Limb (tissue), 2 donors: ENCODE results near the gene SPTLC3.

Source experiments
- DNase-seq, 2 donors: peaks; one replicate each; pipeline ENCODE4 v3.0.0-alpha.2; 2016; ENCODE audit errors: extremely low spot score in 2 of 2

SPTLC3 gene

DNA sequence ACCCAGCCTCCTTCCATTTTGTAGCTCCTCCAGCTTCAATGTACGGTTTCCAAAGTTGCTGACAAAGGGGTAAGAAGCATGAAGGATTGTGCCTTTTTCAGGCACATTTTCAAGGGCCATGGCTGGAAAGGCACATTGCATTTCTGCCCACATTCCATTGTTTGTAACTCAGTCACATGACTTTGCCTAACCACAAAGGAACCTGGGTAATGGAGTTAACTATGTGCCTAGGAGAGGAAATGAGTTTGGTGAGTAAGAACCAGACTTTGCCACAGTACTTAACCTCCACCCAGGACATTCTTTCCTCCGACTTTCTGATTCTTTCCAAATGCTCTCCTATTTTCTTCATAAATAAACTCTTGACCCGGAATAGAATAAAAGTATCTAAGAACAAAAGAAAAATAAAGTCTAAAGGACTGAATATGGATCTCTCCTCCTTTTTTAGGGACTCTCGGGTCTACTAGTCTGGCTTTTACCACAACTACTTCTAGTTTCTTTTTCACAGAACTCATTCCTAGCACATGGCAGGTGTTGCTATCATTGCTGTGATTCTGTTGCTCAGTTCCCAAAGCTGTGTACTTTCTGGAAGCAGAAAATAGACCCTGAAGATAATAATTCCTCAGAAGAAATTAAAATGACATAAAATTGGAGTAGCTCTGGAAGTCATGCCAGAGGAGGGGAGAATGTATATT lies 130.8 kb downstream of the SPTLC3 start:
- DNase-seq, result no peak

DNA sequence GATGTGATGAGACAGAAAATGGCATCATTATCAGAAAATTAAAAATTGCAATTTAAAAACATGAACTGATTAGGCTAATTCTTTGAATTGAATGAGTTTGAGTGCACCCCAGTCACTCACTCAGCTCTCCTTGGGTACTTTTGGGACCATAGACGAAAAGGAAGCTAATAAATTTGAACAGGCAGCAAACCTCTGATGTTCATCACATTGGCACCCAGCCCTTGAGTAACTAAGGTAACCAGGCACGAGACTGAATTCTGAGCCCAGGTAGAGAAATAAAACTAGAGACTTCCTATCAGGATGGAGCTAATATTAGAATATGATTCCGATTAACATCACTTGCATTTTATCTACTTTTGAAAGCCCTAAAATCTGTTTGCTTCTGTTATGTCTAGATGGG lies 131.4 kb downstream of the SPTLC3 start:
- DNase-seq, result no peak

DNA sequence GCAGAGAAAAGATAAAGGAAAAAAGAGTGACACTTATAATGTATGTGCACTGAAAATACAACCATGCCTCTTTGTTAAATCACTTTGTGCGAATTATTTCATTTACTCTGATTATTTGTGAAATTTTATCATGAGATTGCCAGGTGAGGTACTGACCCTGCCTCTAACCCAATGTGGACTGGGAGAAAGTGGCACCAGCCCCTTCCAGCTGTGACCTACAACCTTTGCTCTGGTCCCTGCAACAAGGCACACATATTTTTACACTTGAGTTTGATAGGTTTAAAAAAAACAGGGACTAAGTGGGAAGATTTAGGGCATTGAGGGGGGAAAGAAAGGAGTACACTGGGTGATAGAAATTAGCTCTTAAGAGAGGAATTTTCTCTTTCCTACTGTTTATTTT lies 132.0 kb downstream of the SPTLC3 start:
- DNase-seq, result no peak

DNA sequence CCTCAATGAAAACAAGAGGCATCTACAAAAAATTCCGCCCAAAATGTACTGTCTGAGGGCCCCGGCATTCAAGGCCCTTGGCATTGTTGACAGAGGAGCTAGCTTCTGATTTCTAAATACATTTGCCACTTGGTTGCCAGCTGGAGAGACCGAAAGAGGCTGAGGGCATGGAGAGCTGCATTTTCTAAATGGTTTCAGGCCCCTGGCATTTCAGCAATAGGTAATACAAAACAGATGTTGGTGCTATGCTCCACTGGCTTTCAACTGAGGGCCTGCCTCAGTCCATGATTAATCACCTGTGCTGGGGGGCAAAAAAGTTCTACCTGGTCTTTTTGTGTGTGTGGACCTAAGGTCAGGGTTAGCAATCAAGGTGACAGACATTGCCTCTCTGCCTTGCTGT lies 132.8 kb downstream of the SPTLC3 start:
- no peak for DNase-seq

DNA sequence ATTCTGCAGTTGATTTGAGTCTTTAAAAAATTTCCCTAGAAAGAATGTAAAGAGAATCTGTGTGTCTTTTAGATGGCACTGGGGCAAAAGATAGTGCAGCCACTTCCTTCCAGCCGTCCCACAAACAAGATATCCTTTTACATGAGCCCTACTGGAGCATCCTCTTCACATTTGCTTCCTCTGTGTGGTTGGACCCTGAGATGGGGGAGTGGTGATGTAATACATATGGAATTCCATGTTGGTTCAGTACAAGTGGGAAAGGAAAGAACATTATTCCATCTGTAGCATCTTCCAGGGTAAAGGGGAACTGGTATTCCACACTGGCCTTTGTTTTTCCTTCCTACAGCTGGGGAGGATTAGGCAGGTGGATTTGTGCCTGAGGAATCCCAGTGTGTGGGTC lies 133.4 kb downstream of the SPTLC3 start:
- DNase-seq, result no peak

DNA sequence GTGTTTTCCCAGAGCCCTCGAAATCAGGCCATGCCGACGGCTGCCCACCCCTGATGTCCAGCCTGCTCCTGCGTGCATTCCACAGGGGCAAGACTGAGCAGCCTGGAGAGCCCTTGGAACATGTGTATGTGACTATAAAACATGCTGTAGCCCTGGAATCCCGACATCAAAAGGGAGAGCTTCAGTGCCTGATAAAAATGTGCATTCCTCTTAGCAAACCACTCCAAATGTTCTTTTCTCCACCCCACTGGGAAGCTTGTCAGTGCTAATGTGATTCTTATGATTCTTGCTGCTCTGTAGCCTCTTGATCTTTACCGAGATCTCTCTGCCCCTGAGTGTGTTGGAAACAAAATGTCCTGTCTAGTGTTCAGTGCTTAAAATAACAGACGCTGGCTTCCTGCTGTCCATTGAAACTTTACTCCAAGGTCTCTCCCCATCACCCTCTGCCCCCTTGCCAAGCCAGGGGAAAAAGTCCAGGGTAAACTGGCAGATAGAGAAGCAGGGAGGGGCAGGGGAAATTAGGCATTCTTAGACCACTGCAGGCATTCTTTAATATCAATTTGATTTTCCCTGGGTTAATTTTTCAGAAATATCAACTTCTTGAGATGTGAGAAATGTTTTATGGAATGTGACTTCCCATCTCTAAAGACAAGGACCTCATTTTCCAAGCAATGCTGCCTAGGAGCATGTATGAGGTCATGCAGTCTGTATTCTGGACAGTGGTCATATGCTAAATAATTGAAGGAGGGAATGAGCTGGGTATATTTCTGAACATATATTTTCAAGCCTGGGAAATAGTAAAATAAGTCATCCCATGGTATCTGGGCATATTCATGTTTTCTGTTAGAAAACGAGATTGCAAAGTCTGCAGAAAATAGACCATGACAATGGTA lies 138.5 kb downstream of the SPTLC3 start:
- no peak for DNase-seq

DNA sequence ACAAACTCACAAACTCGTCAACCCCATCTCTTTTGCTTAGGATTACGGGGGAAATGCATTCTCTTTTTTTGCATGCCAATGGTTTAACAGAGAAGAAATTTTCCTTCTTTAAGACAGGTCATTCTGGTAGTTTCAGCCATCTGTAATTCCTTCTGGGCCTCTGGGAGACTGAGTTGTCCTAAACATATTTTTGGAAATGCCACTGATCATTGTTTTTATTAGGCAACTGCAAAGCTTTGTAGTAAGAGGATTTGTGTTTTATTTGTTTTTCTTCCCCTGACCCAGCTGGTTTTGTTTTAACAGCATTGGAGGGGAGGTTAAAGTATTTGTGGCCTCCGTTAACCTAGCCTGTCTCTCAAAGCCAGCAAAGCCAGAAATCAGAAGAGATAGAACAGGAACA lies 139.2 kb downstream of the SPTLC3 start:
- no peak for DNase-seq

DNA sequence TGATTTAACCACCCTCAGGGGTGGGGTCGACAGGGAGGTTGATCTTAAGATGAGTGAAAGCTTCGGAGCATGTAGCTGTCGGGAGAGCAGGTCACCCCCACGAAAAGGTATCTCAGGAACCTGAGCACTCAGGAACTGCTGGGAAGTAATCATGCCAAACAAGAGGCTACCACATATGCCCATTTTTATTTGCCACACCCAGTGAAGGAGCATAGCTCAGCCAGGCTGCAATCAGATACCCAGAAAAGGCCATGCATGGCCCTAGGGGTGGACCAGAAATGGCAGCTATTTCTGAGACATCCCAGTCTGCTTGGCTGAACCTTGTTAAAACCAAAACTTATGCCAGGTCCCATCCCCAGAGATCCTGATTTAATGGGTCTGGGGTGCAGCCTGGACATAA lies 139.6 kb downstream of the SPTLC3 start:
- no peak for DNase-seq

DNA sequence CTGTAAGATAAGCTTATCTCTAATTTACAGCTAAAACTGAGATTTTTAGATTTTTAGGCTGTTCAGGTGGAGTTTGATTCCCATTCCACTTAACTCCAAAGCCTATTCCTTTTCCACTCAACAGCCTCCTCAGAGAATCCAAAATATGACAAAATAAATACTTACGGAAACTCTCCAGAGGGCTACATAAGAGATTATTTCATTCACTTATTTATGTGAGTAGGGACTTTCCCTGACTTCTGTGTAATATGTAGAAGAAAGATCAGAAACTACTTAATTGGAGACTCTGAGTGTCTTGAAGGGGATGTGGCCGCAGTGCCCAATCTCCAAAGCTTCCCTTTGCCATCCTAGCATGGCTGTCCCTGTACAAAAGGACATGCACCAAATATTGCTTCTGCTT lies 140.2 kb downstream of the SPTLC3 start:
- no peak for DNase-seq

DNA sequence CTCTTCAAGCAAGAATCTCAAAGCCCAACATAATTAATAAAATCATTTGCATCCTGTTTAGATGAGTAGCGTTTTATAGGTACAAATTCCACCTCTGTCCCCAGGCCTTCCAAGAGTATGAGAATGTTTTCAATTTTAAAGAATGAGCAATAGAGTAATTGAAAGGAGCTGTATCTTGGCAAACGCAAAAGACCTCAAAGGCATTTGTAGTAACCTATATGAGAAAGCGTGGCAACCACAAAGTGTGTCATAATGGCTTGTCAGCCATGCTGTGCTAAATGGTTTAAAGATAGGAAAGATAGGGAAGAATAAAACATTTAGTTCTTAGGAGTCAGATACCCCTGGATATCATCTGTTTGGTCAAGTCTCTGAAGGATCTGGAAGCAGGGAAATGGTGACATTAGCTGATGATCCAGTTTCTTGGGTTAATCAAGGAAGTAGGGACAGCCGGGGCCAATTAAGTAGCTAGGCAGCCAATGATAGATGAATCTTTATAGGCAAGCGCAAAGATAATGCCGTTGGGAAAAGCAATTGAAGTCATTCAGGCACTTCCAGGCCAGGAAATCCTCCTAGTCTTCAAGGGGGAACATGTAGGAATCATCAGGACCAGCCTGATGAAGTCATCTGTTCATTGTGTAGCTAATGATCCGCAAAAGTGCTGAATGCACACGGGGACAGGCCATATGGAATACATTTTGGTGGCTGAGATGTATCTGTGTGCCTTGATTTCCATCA lies 140.8 kb downstream of the SPTLC3 start:
- no peak for DNase-seq

DNA sequence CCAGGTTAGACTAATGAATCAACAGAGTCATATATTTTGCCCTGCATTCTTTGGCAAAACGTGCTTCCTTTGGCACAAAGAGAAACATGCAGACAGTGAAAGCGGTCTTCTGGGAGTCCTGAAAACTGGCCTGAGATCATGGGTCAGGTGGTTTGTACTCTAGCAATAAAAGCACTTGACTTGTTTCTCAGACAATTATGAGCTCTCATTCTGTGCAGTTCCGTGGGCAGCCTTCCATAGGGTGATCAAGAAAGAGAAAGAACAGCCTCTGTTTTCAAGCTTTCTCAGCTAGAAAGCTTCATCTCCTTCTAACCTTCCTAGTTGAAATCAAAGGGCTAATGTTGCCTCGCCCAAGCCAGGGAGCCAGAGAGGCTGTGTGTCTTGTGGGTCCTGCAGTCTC lies 149.6 kb downstream of the SPTLC3 start:
- DNase-seq, result no peak

DNA sequence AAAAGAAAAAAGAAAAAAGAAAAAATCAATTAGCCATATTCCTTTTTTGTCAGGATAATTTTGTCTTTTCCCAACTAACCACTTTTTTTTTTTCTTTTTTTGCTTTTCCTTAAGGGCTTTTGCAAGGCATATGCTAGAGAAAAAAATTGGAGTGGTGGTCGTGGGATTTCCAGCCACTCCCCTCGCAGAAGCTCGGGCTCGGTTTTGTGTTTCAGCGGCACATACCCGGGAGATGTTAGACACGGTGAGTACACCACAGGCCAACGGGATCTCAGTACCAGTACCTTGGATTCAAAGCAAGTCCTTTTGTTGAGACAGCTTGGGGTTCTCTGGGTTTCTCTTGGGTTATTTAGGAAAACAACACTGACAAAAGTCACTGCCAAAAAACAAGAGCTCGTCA lies 151.1 kb downstream of the SPTLC3 start:
- no peak for DNase-seq

DNA sequence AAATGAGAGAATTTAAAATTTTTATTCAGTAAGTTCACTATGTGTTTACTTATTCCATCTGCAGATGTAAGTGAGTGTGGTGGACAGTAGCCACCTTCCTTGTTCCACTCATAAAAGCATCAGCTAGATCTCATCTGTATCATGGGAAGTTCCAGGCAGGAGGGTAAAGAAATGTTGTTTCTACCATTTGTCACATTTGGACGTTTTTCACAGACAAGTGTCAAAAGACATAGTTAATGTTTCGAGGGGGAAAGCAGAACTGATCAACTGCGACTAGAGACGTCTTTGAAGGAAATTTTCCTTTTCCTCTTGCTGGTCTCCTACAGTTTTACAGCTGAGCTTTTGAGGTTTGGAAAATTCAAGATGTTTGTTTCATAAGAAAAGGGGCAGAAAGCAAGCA lies 156.4 kb downstream of the SPTLC3 start:
- DNase-seq, result no peak

DNA sequence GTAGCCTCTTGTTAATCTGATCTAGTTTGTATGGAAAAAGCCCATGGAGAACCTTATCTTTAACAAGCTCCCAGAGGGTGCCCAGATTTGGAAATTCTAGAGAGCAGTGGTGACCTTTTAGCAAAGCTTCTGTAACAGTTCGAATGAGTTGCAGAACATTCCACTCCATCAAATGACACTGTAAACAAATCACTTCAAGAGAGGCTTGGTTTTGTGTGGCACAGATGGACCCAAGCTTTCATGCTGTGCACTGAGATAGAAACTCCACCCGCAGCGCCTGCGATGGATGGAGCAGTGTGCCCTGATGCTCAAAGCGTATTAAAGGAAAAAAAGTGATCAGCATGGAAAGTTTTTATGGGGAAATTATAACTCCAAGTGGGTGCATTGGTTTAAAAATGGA lies 157.2 kb downstream of the SPTLC3 start:
- no peak for DNase-seq

DNA sequence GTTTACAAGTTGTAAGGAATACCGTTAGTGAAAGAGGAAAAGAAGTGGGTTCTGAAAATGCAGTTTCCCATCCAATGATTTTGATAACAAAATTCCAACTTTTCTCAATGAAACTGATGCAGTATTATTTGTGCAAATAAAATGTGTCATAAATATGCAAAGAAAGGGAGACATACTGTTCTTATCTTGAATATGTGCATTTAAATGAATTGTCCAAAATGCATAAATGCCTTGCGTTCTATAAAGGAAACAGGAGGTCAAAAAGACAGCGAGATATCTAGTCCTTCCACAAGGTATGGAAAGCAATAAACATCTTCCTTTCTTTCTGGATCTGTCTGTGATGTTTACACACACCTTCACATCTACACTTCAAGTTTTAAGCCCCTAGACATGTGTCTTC lies 157.7 kb downstream of the SPTLC3 start:
- no peak for DNase-seq

DNA sequence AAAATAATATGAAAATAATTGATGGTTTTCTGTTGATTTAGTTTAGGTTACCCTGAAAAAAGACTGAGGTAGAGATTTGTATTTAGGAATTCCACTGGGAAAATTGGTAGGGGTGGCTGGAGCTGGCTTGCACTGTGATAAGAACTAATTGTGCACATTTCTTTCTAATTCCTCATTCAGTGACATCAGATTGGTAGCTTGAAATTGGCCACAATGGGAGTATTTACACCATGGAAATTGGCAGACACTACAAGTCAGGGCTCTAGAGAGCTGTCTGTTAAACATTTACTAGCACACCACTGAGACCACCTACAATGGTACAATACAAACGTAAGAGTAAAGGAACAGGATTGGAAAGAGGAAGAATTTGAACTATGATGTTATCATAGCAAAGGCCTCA lies 160.3 kb downstream of the SPTLC3 start:
- DNase-seq, result no peak

DNA sequence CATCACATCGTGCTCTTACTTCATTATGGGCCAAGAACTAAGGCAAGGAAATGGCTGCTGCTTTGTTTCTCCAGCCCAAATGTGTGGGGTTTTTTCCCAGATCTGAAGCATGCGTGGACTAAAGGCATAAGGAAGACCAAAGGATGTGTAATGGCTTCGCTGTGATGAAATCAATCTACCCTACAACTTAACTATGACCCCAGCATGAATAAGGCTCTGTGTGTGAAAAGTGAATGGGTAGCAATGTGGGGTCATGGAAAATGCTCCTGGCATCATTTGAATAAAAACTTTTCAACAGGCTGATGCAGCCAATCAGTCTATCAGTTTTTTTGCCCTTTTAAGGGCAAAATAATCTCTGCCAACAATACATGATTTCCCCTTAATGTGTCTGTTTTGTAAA lies 162.0 kb downstream of the SPTLC3 start:
- no peak for DNase-seq

DNA sequence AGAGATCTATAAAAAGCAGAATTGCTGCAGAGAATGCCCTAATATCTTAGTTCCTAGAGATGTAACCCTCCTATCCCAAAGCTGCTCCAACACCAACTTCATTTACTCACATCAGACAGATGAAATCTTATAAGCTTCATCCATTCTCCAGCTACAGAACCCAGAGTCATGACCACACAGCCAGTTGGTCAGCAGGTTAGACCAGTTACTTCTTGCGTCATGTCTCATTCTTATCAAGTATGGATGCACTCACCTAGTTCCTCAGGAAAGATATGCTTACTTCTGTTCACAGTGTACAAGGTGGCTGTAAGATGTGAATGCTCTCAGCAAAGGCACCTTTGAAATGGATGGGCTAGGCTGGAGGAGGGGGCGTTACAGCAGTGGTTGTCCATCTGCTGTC lies 164.4 kb downstream of the SPTLC3 start:
- DNase-seq, result no peak

DNA sequence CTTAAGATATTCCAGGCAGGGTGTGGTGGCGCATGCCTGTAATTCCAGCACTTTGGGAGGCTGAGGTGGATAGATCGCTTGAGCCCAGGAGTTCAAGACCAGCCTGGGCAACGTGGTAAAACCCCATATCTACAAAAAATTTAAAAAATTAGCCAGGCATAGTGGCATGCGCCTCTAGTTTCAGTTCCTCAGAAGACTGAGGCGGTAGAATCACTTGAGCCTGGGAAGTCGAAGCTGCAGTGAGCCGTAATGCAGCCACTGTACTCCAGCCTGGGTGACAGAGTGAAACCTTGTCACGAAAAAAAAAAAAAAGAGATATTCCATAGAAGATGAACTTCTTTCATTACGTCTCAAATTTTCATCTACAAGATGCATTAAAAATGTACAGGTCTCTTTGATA lies 165.6 kb downstream of the SPTLC3 start:
- DNase-seq, result no peak

DNA sequence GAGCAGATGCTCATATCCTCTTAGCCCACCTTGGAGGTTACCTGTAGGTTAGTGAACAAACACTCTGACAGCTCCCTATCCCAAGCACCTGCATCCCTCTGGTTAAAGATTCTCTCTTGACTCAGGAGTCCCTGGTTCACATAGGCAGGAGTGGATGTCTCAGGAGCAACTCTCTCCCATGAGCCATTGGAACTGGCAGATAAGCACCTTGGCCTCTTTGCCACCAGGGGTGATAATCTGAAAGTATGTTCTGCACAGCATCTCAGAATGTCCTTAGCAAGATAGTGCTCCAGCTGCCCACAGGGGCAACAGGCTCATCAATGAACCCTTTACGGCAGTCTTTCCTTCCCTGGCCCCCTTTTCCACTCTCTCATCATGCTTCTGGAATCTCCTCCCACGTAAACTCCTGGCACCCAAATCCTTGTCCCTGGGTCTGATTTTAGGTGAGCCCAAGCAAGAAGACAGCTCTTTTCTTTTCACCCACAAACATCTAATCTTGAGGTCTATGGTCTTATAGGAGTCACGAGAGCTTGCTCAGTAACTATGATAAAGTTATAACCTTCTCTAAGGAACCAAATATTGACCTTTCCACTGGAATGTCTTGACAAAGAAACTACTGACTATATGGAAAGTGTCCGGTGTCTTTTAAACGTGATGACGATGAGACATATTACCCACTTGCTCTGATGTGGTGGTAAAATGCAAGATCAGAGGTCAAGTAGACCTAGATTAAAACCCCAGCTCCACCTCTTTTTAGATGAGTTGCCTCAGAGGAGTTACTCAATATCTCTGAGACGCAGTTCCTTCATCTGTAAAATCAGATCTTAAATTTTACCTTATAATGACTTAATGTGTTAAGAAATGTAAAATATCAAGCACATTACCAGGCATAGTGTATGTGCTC lies 172.5 kb downstream of the SPTLC3 start:
- no peak for DNase-seq

DNA sequence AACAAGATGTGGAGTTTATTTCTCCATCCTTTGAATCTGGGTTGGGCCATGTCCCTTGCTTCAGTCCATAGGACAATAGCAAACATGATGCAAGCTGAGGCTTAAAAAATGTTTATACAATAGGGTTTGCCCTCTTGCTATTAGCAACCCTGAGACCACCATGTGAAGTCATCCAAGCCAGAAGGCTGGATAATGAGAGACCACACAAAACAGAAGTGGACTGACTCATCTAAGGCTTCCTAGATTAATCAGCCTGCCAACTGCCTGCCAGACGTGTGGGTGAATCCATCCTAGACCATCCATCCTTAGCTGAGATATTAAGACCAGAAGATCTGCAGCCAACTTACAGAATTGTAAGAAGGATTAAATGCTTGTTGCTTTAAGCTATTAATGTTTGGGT lies 174.2 kb downstream of the SPTLC3 start:
- no peak for DNase-seq
